Fibroblast of peridontal ligament (primary cell): ENCODE results near the gene WFIKKN1.
"Not testable (repeated sequence)": the region's sequence is repeated elsewhere in the genome, so short reads cannot be mapped to it uniquely, and the experiment has no call there.

Experiments used
- DNase-seq: peaks from one replicate; pipeline ENCODE4 v3.0.0-alpha.2; 2010; ENCODE audit errors: extremely low read depth

WFIKKN1 gene

GRCh38 chr16:595094-595528, 35.7 kb upstream of the WFIKKN1 start:
- DNase-seq, result no peak

GRCh38 chr16:595942-596735, 34.6 kb upstream of the WFIKKN1 start:
- no peak for DNase-seq

DNA sequence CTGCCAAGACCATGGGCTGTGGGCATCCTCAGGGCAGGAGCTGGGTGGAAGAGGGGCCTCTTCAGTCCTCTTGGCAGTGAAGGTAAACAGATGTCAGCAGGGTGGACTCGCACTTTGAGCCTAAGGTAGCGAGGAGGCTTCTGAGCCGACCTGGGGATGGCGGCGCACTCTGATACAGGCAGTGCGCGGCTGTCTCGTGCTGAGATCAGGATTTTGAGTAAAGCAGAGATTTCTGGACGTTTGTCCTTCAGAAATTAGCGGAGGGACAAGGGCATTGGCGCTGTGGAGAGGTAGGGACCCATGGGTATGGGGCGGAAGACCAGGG, 34.1 kb upstream of the WFIKKN1 start:
- DNase-seq, result no peak

GRCh38 chr16:597655-598054, 33.1 kb upstream of the WFIKKN1 start:
- DNase-seq, result not testable (repeated sequence)

GRCh38 chr16:598823-599739, 31.7 kb upstream of the WFIKKN1 start:
- DNase-seq, result no peak

- DNase-seq, result peak; percentile 6
Observed at GRCh38 chr16:600781-601180, 30.0 kb upstream of the WFIKKN1 start.

DNA sequence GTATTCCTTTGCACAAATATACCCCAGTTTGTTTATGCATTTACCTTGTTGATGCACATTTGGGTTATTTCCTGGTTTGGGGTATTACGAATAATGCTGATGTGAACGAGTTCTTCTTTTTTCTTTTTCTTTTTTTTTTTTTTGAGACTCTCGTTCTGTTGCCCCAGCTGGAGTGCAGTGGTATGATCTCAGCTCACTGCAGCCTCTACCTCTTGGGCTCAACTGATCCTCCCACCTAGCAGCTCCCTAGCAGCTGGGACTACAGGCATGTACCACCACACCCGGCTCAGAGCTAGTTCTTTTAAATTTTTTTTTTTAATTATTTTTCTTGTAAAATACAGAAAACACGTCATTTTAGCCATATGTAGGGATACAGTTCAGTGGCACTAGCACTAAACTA, 26.9 kb upstream of the WFIKKN1 start:
- DNase-seq, result no peak

DNA sequence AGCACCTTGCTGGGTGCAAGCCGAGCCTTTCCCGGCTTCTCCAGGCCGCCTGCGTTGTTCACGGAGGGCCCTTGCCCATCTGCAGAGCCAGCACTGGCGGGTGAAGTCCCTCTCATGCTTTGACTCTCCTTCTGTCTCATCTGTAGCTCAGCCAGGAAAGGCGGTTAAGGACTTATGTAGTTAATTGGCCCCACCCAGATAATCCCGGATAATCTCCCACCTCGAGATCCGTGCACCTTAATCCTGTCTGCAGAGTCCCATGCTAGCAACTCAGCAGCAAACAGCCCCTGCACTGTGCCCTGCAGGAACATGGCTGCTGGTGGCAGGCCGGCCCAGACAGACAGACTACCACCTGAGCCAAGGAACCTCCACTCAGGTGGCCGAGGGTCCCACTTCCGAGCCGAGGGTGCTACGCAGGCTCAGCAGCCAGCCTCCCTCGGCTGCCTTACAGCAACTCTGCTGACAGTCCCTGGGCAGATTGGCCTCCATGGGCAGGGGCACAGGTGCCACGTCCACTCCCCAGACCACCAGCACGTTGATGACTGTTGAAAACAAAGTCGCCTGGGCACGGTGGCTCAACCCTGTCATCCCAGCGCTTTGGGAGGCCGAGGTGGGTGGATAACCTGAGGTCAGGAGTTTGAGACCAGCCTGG, 24.0 kb upstream of the WFIKKN1 start:
- no peak for DNase-seq

- DNase-seq, result no peak
Observed at GRCh38 chr16:608019-608418, 22.8 kb upstream of the WFIKKN1 start.

DNA sequence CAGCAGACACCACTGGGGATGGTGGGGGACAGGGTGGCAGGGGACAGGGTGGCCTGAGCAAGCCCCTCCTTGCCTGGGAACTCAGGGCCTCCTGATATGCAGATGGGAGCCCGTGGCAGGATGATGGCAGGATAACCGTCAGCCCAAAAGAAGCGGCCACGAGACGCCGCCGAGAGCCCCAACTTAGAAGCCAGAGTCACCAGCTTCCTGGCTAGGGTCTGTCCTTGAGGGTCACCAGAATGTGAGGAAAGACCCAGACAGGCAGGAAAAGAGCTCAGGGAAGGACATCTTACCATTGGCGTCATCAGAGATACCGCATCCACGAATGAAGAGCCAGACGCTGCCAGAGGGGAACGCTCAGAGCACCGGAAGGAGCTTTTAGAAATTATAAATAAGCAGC, 21.5 kb upstream of the WFIKKN1 start:
- no peak for DNase-seq

DNA sequence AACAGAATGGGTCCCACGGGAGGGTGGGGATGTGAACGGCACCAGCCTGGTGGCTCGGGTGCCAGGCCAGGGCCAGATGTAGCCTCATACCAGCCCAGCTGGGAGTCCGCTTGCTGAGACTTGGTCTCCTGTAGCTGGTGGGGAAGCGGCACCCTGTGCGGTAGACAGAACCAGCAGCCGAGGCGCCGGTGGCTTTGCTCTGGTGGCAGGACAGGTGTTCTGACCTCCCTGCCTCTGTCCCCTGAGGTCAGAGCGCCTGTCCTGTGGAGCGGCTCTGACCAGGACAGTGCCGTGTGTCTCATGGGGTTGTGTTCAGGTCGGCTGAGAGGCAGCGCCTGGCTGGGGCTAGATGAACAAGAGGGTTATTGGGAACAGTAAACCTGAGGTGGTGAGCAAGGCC, 20.8 kb upstream of the WFIKKN1 start:
- no peak for DNase-seq

- peak; percentile 8 for DNase-seq
Observed at GRCh38 chr16:610513-611381, 20.0 kb upstream of the WFIKKN1 start.

GRCh38 chr16:615122-615521, 15.7 kb upstream of the WFIKKN1 start:
- no peak for DNase-seq

DNA sequence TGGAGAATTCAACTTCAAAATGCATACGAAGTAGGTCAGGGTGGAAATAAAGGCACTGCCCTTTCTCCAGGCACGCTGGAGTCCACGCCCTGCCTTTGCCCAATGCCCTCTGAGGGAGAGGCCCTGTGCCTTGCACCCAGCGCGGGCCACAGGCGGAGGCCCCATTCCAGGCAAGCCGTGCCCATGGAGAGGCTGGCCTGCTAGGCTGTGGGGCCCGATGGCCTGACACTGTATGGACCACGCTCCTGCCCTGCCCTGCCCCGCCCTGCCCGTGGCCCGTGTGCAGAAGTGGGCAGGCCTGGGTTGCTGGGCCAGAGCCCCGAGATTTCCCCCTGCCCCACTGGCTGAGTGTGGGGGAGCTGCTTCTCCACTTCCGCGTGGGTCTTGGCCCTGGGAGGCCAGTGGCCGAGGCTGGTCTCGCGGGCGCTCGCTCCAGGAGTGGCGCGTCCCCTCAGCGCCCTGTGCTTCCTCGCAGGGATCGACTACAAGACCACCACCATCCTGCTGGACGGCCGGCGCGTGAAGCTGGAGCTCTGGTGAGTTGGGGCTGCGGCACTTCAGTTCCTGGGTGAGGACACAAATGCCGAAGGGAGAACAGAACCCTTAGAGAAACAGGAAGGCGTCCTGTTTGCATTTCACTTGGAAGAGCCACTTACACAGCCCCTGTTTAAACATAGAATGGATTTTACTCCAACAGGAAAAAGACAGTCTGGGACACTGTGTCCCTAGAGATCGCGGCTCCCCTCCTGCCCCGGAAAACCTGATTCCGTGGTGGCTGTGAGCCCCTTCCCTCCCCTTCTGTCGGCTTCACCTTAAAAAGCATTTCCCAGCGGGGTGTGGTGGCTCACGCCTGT, 13.8 kb upstream of the WFIKKN1 start:
- no peak for DNase-seq

DNA sequence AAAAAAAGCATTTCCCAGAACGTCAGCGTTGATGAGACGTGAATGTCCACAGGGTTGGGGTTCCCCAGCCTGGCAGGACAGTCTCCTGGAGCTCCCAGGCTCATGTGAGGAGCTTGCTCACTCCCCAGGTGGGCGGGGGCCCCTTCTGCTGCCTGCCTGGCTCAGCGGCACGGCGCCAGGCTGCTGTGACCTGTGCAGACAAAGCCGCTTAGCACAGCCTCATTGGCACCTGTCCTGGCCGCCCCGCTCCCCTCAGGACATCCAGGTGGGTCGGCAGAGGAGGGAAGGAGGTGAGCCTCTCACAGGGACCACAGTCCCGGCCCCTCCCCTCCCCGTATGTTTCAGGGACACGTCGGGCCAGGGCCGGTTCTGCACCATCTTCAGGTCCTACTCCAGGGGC, 12.9 kb upstream of the WFIKKN1 start:
- no peak for DNase-seq

DNA sequence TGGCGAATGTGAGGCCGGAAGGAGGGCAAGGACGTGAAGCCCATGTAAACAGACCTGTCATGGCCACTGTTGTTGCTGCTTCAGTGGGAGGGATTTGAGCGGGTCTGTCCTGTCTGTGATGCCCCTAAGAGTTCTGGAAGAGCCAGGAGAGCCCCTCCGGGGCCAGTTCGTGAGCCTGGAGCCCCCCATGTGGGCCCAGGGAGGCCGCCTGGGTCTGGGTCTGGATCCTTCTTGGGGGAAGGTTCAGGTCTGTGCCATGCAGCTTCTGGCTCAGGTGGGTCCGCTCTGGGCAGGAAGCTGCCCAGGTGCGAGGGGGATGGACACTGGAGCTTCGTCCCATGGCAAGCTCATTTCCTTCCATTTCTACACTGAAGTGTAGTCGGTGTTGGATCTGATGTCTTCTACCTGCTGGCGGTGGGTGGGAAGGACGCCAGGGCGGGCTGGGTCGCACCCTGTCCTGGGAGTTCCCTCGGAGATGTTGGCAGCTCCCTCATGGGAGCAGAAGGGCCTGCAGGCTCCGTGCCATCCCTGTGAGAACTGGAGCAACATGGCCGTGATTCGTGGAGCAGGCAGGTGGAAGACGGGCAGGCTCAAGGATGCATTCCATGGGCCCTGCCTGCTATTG, 11.2 kb upstream of the WFIKKN1 start:
- no peak for DNase-seq

GRCh38 chr16:620700-621525, 9.9 kb upstream of the WFIKKN1 start:
- no peak for DNase-seq

DNA sequence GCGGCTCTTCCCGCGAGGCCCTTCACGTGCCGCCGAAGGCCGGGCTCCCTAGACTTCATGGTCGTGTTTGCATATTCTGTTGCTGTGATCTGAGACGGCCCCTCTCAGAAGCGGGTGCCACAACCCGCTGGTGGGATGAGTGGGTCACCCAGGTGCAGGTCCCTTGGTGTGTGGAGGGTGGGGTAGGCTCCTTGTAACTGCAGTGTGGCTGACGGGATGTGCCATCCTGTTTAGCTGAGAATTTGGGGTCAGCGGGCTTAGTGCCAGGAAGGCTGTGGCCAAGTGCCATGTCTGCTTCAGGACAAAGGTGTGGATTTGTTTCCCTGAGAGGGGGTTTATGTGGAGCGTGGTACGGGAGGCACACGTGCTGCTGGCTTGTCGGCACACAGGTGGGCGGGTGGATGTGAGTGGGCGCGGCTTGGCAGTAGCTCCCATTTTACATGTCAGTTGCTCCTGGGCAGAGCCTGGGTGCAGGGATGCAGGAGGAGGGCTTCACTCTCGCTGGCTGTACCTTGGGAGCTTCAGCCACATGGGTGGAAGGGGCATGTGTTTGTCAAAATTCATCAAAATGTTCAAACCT, 9.2 kb upstream of the WFIKKN1 start:
- no peak for DNase-seq

DNA sequence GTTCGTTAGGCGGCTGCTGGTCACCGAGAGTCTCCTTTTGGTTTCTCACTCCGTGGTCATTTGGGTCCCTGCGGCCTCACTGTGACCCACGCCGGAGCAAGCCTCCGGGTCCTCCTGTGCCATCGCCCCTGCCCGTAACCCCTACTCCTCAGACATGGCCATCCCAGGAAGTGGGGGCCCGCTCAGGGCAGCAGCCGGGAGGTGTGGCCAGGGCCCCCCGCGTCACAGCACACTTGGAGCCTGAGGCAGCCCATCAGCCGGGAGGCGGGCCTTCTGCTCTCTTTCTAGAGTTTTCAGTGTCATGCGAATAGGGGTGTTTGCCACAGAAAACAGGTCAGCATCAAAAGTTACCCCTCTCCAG, 7.9 kb upstream of the WFIKKN1 start:
- no peak for DNase-seq
